OCI-LY7 (cell line): ENCODE measurements around the gene SPON1. TPM values are rescaled to one million over a fixed set of nuclear protein-coding genes. Genes with fewer than 3 reads are reported as not detected.

Experiments used
- BruUV-seq: library from RNA; stranded (reverse); fragments of 400-500 nt; replicated peaks from 2 replicates; lab custom pipeline; 2021; lab: Mats Ljungman, UMichigan
- CTCF ChIA-PET: fragments of 300-600 bp; sonication (Branson Sonifier 250); formaldehyde crosslinking; loops from one replicate; lab custom pipeline; 2022; ENCODE audit warnings: antibody characterized with exemption; ENCODE audit not compliant: unreplicated experiment; lab: Charles Lee
- POLR2A ChIA-PET: fragments of 300-600 bp; sonication (Branson Sonifier 250); formaldehyde crosslinking; loops from one replicate; lab custom pipeline; 2022; ENCODE audit warnings: antibody characterized with exemption; lab: Charles Lee
- DNase-seq: peaks from one replicate; pipeline ENCODE4 v3.0.0-alpha.2; 2015; ENCODE audit warnings: low spot score
- H2AFZ ChIP-seq: fragments of 200-600 bp; sonication (generic), shearing (Covaris generic); 2 replicates; pipeline ENCODE4 v1.6.1; 2014; ENCODE audit warnings: mild to moderate bottlenecking, antibody characterized with exemption, low read length, moderate library complexity
- H3K27ac ChIP-seq: fragments of 200-600 bp; sonication (generic); 2 replicates; pipeline ENCODE4 v1.5.1; 2014; ENCODE audit warnings: mixed run types, low read depth, mild to moderate bottlenecking, moderate library complexity, low read length, inconsistent platforms; ENCODE audit not compliant: poor library complexity, severe bottlenecking
- H3K36me3 ChIP-seq: fragments of 200-600 bp; sonication (generic); 2 replicates; pipeline ENCODE4 v1.6.1; 2014; ENCODE audit warnings: mild to moderate bottlenecking, antibody characterized with exemption, low read length, moderate library complexity, mixed read lengths; ENCODE audit not compliant: insufficient read depth
- H3K4me1 ChIP-seq: fragments of 200-600 bp; sonication (generic); 2 replicates; pipeline ENCODE4 v1.5.1; 2014; ENCODE audit warnings: mild to moderate bottlenecking, low read length; ENCODE audit not compliant: insufficient read depth, poor library complexity, severe bottlenecking
- H3K4me2 ChIP-seq: fragments of 200-600 bp; sonication (generic); 2 replicates; pipeline ENCODE4 v1.6.1; 2014; ENCODE audit warnings: mild to moderate bottlenecking, low read length
- H3K4me3 ChIP-seq: fragments of 200-600 bp; sonication (generic); 2 replicates; pipeline ENCODE4 v1.5.1; 2014; ENCODE audit warnings: mild to moderate bottlenecking, low read depth, low read length; ENCODE audit not compliant: poor library complexity, severe bottlenecking
- H3K79me2 ChIP-seq: fragments of 200-600 bp; sonication (generic); 2 replicates; pipeline ENCODE4 v1.6.1; 2016; ENCODE audit warnings: low read depth, mild to moderate bottlenecking, low read length, moderate library complexity, mixed read lengths; ENCODE audit not compliant: insufficient read depth
- H3K9me2 ChIP-seq: fragments of 200-600 bp; sonication (generic); 2 replicates; pipeline ENCODE4 v1.6.1; 2016; ENCODE audit warnings: mild to moderate bottlenecking, low read length, mixed read lengths; ENCODE audit not compliant: insufficient read depth
- H3K9me3 ChIP-seq: fragments of 200-600 bp; sonication (generic); 2 replicates; pipeline ENCODE4 v1.6.1; 2014; ENCODE audit warnings: mild to moderate bottlenecking, mixed run types, low read length, mixed read lengths
- H4K20me1 ChIP-seq: fragments of 200-600 bp; sonication (generic); 2 replicates; pipeline ENCODE4 v1.6.1; 2014; ENCODE audit warnings: mild to moderate bottlenecking, antibody characterized with exemption, low read length, moderate library complexity, mixed read lengths; ENCODE audit not compliant: insufficient read depth
- CTCF ChIP-seq: fragments of 200-600 bp; sonication (generic); conservative IDR thresholded peaks from 2 replicates; pipeline ENCODE4 v1.5.1; 2014; ENCODE audit warnings: mild to moderate bottlenecking, antibody characterized with exemption, low read length, moderate library complexity, mixed read lengths
- EZH2phosphoT487 ChIP-seq: fragments of 200-600 bp; sonication (generic); IDR thresholded peaks from 2 replicates; pipeline ENCODE4 v1.6.1; 2018; ENCODE audit warnings: low read depth, borderline replicate concordance, mild to moderate bottlenecking, mixed run types, antibody characterized with exemption, low read length, moderate library complexity, mixed read lengths
- intact Hi-C: fragments of 100-400 bp; cut with micrococcal nuclease; formaldehyde crosslinking; loops from one replicate; pipeline ENCODE4 v1.10.0; 2022; ENCODE audit not compliant: unreplicated experiment
- total RNA-seq, 2 experiments: library from RNA; depleted of rRNA in 1 of 2; stranded (reverse); fragments of >200 nt in 1 of 2; shearing (Covaris generic) in 1 of 2; gene quantifications; 2 replicates each; pipeline ENCODE4 v1.2.3, GENCODE V29; 2014 to 2022

SPON1 gene
- total RNA-seq, 2 experiments from 2014 or later: 0.38 TPM; not detected in 1

- Histone ChIP-seq H3K79me2 (no peaks in the 10 kb centered on the region), H3K4me2 (no peak overlapping the region), H3K4me3 (no peak overlapping the region), H3K4me1 (no peaks in the 10 kb centered on the region), H3K9me3 (no peaks in the 10 kb centered on the region), H3K27ac (no peak overlapping the region), H3K9me2 (no peaks in the 10 kb centered on the region), H3K36me3 (no peaks in the 10 kb centered on the region), H2AFZ (no peak overlapping the region), H4K20me1 (no peaks in the 10 kb centered on the region)
- intact Hi-C loops: no loop called here
- TF ChIP-seq CTCF: no peak
- no peak for TF ChIP-seq EZH2phosphoT487
- BruUV-seq: no TSS peak
- DNase-seq: no peak
- ChIA-PET POLR2A (no interaction called here), CTCF (no interaction called here)
Observed at GRCh38 chr11:14124886-14125285, 162.4 kb downstream of the SPON1 start.

GRCh38 chr11:14125529-14125928, 163.0 kb downstream of the SPON1 start:
- ChIA-PET POLR2A (no interaction called here), CTCF (no interaction called here)
- intact Hi-C loops: no loop called here
- Histone ChIP-seq H3K79me2 (no peaks in the 10 kb centered on the region), H4K20me1 (no peaks in the 10 kb centered on the region), H3K9me3 (no peaks in the 10 kb centered on the region), H3K27ac (no peak overlapping the region), H3K36me3 (no peaks in the 10 kb centered on the region), H3K4me3 (no peak overlapping the region), H3K4me1 (no peaks in the 10 kb centered on the region), H3K4me2 (no peak overlapping the region), H2AFZ (no peak overlapping the region), H3K9me2 (no peaks in the 10 kb centered on the region)
- DNase-seq: no peak
- no peak for TF ChIP-seq CTCF
- TF ChIP-seq EZH2phosphoT487: no peak
- no TSS peak for BruUV-seq

GRCh38 chr11:14127679-14128078, 165.2 kb downstream of the SPON1 start:
- TF ChIP-seq EZH2phosphoT487 (no peak), CTCF (no peak)
- Histone ChIP-seq H3K79me2 (no peaks in the 10 kb centered on the region), H3K4me2 (no peak overlapping the region), H3K4me3 (no peak overlapping the region), H4K20me1 (no peaks in the 10 kb centered on the region), H2AFZ (no peak overlapping the region), H3K4me1 (no peaks in the 10 kb centered on the region), H3K36me3 (no peaks in the 10 kb centered on the region), H3K9me3 (no peaks in the 10 kb centered on the region), H3K27ac (no peak overlapping the region), H3K9me2 (no peaks in the 10 kb centered on the region)
- POLR2A ChIA-PET: no interaction called here
- DNase-seq: no peak
- no TSS peak for BruUV-seq
- CTCF ChIA-PET: no interaction called here
- intact Hi-C loops: no loop called here
